Liver (tissue), 9 donors: ENCODE results near the gene CHST13. TPM values are rescaled to one million over a fixed set of nuclear protein-coding genes. Genes with fewer than 3 reads are reported as not detected.

Source experiments
- DNase-seq: peaks from one replicate; pipeline ENCODE4 v3.0.0-alpha.2; 2017; ENCODE audit warnings: low spot score
- H3K27ac ChIP-seq, 2 donors: one replicate each; pipeline ENCODE4 v1.7.0; 2013; ENCODE audit warnings: inconsistent platforms in 2 of 2, low read length in 2 of 2, control low read depth in 1 of 2, low read depth in 1 of 2, mild to moderate bottlenecking in 1 of 2
- H3K27me3 ChIP-seq, 4 donors: one replicate each; pipeline versions ENCODE4 v1.6.1 to v1.7.0; 2013; ENCODE audit warnings: low read length in 3 of 4, inconsistent platforms in 1 of 4, mild to moderate bottlenecking in 1 of 4, moderate library complexity in 1 of 4; ENCODE audit not compliant: control insufficient read depth in 4 of 4, insufficient read depth in 4 of 4
- H3K36me3 ChIP-seq, 4 donors: one replicate each; pipeline versions ENCODE4 v1.6.1 to v1.7.0; 2013; ENCODE audit warnings: low read length in 3 of 4, mild to moderate bottlenecking in 3 of 4, low read depth in 1 of 4, moderate library complexity in 1 of 4; ENCODE audit not compliant: control insufficient read depth in 4 of 4, insufficient read depth in 3 of 4
- H3K4me1 ChIP-seq, 4 donors: one replicate each; pipeline versions ENCODE4 v1.6.1 to v1.7.0; 2013; ENCODE audit warnings: low read length in 3 of 4, mild to moderate bottlenecking in 3 of 4, moderate library complexity in 1 of 4; ENCODE audit not compliant: control insufficient read depth in 4 of 4, insufficient read depth in 4 of 4
- H3K4me3 ChIP-seq, 3 donors: one replicate each; pipeline versions ENCODE4 v1.6.1 to v1.7.0; 2013; ENCODE audit warnings: low read length in 3 of 3, control low read depth in 1 of 3, low read depth in 1 of 3, mild to moderate bottlenecking in 1 of 3
- H3K9ac ChIP-seq, 2 donors: one replicate each; pipeline ENCODE4 v1.7.0; 2013; ENCODE audit warnings: low read length in 2 of 2, mild to moderate bottlenecking in 2 of 2, moderate library complexity in 2 of 2, control low read depth in 1 of 2, low read depth in 1 of 2
- H3K9me3 ChIP-seq, 4 donors: one replicate each; pipeline versions ENCODE4 v1.6.1 to v1.7.0; 2013; ENCODE audit warnings: low read length in 3 of 4; ENCODE audit not compliant: control insufficient read depth in 4 of 4
- EGR1 ChIP-seq, 2 donors: IDR thresholded peaks; 2 replicates each; pipeline ENCODE4 v1.6.1; 2016 to 2018; ENCODE audit warnings: antibody characterized with exemption in 2 of 2, low read depth in 2 of 2
- FOXA1 ChIP-seq: IDR thresholded peaks from 2 replicates; pipeline ENCODE4 v1.6.1; 2016; ENCODE audit warnings: antibody characterized with exemption
- FOXA2 ChIP-seq: IDR thresholded peaks from 2 replicates; pipeline ENCODE4 v1.6.1; 2016; ENCODE audit warnings: antibody characterized with exemption
- GABPA ChIP-seq, 2 donors: IDR thresholded peaks in 1 of 2; conservative IDR thresholded peaks in 1 of 2; 2 replicates each; pipeline ENCODE4 v1.6.1; 2016; ENCODE audit warnings: antibody characterized with exemption in 2 of 2, mild to moderate bottlenecking in 1 of 2, moderate library complexity in 1 of 2
- HNF4G ChIP-seq: IDR thresholded peaks from 2 replicates; pipeline ENCODE4 v1.6.1; 2016; ENCODE audit warnings: antibody characterized with exemption
- JUND ChIP-seq, 2 donors: IDR thresholded peaks; 2 replicates each; pipeline ENCODE4 v1.6.1; 2016; ENCODE audit warnings: antibody characterized with exemption in 2 of 2
- NR2F2 ChIP-seq: IDR thresholded peaks from 2 replicates; pipeline ENCODE4 v1.6.1; 2016; ENCODE audit warnings: antibody characterized with exemption
- RAD21 ChIP-seq, 2 donors: IDR thresholded peaks; 2 replicates each; pipeline ENCODE4 v1.6.1; 2016; ENCODE audit warnings: antibody characterized with exemption in 2 of 2, mild to moderate bottlenecking in 2 of 2
- RXRA ChIP-seq, 2 donors: IDR thresholded peaks; 2 replicates each; pipeline ENCODE4 v1.6.1; 2017 to 2018; ENCODE audit warnings: antibody characterized with exemption in 2 of 2, mild to moderate bottlenecking in 1 of 2
- SP1 ChIP-seq: IDR thresholded peaks from 2 replicates; pipeline ENCODE4 v1.6.1; 2018; ENCODE audit warnings: antibody characterized with exemption, mild to moderate bottlenecking
- TAF1 ChIP-seq: conservative IDR thresholded peaks from 2 replicates; pipeline ENCODE4 v1.6.1; 2016; ENCODE audit warnings: antibody characterized with exemption, mild to moderate bottlenecking
- YY1 ChIP-seq: IDR thresholded peaks from 2 replicates; pipeline ENCODE4 v1.6.1; 2016; ENCODE audit warnings: antibody characterized with exemption, mild to moderate bottlenecking
- WGBS: extraction: QIAGEN DNeasy Blood & Tissue Kit; methylation state at CpG from one replicate; pipeline ENCODE4 v1.1.7; 2013; 5-methylcytosine and 5-hydroxymethylcytosine counted together
- polyA plus RNA-seq, 2 donors: library from polyadenylated mRNA; stranded (reverse) in 1 of 2; unstranded in 1 of 2; fragments of 200-250 nt in 1 of 2; fragments of >200 nt in 1 of 2; fragmentation: Nextera tagmentation in 1 of 2; extraction: Ambion mirVana in 1 of 2; gene quantifications; one replicate each; pipeline versions ENCODE4 v1.2.1 to v1.2.3, GENCODE V29; 2013 to 2015
- total RNA-seq, 2 donors: library from RNA; depleted of rRNA; stranded (reverse); fragments of >200 nt; gene quantifications; one replicate each; pipeline ENCODE4 v1.2.3, GENCODE V29; 2014
- TF ChIP-seq, protein P1 (sequence below): IDR thresholded peaks from 2 replicates; pipeline ENCODE4 v1.6.1; 2016; ENCODE audit warnings: antibody characterized with exemption
- TF ChIP-seq, protein P2 (sequence below): IDR thresholded peaks from 2 replicates; pipeline ENCODE4 v1.6.1; 2016; ENCODE audit warnings: antibody characterized with exemption
- TF ChIP-seq, protein P3 (sequence below): fragments of 150-350 bp; IDR thresholded peaks from 2 replicates; pipeline ENCODE4 v1.5.1; 2017; ENCODE audit warnings: improper control_type of control experiment, low read depth, low read length; ENCODE audit not compliant: missing input control
- TF ChIP-seq, protein P4 (sequence below): IDR thresholded peaks from 2 replicates; pipeline ENCODE4 v1.6.1; 2016; ENCODE audit warnings: antibody characterized with exemption
- TF ChIP-seq, protein P5 (sequence below): IDR thresholded peaks from 2 replicates; pipeline ENCODE4 v1.6.1; 2016; ENCODE audit warnings: antibody characterized with exemption, mild to moderate bottlenecking
- donor health status: healthy.
- donor health status: healthy.
- donor health status: healthy.
- donor health status: healthy.
- donor health status: healthy.

CHST13 gene
- total and polyA plus RNA-seq, 4 donors, result 19.7 to 39.1 (median 25.2) TPM

DNA sequence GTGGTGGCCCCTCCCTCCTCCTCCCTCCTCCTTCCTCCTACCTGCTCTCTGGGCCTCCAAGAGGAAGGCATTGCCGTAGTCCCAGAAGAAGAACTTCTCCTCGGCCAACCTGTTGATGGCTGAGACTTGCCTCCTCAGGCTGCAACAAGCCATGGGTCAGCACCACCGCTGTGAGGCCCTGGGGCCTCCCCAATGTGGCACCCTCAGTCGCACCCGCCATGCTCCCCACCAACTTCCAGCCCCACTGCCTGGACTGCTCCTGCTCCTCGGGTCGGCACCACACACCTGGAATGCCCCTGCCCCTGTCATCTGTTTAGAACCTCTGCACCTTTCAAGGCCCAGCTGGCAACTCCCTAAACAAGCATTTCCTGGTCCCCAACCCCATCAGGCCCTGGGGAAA, 23.9 kb upstream of the CHST13 start:
- TF ChIP-seq RAD21 (IDR thresholded peaks at IDR 0.05) (no peak), NR2F2 (no peak), GABPA (IDR thresholded peaks at IDR 0.05 in 1 of 2, conservative IDR thresholded peaks at IDR 0.05 in 1 of 2) (no peak), HNF4G (no peak), TAF1 (no peak), SP1 (no peak), FOXA1 (no peak), YY1 (no peak), FOXA2 (no peak), JUND (IDR thresholded peaks at IDR 0.05) (no peak), EGR1 (IDR thresholded peaks at IDR 0.05; ENCODE audit: low read depth in 2 of 2) (no peak)
- TF ChIP-seq, protein P1, sequence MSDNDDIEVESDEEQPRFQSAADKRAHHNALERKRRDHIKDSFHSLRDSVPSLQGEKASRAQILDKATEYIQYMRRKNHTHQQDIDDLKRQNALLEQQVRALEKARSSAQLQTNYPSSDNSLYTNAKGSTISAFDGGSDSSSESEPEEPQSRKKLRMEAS, result no peak
- TF ChIP-seq, protein P2, sequence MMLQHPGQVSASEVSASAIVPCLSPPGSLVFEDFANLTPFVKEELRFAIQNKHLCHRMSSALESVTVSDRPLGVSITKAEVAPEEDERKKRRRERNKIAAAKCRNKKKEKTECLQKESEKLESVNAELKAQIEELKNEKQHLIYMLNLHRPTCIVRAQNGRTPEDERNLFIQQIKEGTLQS, result no peak
- TF ChIP-seq, protein P3, sequence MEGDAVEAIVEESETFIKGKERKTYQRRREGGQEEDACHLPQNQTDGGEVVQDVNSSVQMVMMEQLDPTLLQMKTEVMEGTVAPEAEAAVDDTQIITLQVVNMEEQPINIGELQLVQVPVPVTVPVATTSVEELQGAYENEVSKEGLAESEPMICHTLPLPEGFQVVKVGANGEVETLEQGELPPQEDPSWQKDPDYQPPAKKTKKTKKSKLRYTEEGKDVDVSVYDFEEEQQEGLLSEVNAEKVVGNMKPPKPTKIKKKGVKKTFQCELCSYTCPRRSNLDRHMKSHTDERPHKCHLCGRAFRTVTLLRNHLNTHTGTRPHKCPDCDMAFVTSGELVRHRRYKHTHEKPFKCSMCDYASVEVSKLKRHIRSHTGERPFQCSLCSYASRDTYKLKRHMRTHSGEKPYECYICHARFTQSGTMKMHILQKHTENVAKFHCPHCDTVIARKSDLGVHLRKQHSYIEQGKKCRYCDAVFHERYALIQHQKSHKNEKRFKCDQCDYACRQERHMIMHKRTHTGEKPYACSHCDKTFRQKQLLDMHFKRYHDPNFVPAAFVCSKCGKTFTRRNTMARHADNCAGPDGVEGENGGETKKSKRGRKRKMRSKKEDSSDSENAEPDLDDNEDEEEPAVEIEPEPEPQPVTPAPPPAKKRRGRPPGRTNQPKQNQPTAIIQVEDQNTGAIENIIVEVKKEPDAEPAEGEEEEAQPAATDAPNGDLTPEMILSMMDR, result no peak
- TF ChIP-seq, protein P4, sequence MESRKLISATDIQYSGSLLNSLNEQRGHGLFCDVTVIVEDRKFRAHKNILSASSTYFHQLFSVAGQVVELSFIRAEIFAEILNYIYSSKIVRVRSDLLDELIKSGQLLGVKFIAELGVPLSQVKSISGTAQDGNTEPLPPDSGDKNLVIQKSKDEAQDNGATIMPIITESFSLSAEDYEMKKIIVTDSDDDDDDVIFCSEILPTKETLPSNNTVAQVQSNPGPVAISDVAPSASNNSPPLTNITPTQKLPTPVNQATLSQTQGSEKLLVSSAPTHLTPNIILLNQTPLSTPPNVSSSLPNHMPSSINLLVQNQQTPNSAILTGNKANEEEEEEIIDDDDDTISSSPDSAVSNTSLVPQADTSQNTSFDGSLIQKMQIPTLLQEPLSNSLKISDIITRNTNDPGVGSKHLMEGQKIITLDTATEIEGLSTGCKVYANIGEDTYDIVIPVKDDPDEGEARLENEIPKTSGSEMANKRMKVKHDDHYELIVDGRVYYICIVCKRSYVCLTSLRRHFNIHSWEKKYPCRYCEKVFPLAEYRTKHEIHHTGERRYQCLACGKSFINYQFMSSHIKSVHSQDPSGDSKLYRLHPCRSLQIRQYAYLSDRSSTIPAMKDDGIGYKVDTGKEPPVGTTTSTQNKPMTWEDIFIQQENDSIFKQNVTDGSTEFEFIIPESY, result no peak
- TF ChIP-seq, protein P5, sequence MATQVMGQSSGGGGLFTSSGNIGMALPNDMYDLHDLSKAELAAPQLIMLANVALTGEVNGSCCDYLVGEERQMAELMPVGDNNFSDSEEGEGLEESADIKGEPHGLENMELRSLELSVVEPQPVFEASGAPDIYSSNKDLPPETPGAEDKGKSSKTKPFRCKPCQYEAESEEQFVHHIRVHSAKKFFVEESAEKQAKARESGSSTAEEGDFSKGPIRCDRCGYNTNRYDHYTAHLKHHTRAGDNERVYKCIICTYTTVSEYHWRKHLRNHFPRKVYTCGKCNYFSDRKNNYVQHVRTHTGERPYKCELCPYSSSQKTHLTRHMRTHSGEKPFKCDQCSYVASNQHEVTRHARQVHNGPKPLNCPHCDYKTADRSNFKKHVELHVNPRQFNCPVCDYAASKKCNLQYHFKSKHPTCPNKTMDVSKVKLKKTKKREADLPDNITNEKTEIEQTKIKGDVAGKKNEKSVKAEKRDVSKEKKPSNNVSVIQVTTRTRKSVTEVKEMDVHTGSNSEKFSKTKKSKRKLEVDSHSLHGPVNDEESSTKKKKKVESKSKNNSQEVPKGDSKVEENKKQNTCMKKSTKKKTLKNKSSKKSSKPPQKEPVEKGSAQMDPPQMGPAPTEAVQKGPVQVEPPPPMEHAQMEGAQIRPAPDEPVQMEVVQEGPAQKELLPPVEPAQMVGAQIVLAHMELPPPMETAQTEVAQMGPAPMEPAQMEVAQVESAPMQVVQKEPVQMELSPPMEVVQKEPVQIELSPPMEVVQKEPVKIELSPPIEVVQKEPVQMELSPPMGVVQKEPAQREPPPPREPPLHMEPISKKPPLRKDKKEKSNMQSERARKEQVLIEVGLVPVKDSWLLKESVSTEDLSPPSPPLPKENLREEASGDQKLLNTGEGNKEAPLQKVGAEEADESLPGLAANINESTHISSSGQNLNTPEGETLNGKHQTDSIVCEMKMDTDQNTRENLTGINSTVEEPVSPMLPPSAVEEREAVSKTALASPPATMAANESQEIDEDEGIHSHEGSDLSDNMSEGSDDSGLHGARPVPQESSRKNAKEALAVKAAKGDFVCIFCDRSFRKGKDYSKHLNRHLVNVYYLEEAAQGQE, result no peak
- no peak overlapping the region for H3K27ac ChIP-seq
- no peak for DNase-seq
- no peaks in the 10 kb centered on the region for H3K9me3 ChIP-seq
- no peak overlapping the region for H3K9ac ChIP-seq
- H3K4me1 ChIP-seq, result peaks cover 0 to 8% (median 0%) of the 10 kb centered on the region in 4 donors
- no peak overlapping the region for H3K4me3 ChIP-seq
- H3K27me3 ChIP-seq, result no peaks in the 10 kb centered on the region
- WGBS, result 89% methylated on average over 7 of the region's 7 CpGs
- peaks cover 0 to 68% (median 32%) of the 10 kb centered on the region in 4 donors for H3K36me3 ChIP-seq

DNA sequence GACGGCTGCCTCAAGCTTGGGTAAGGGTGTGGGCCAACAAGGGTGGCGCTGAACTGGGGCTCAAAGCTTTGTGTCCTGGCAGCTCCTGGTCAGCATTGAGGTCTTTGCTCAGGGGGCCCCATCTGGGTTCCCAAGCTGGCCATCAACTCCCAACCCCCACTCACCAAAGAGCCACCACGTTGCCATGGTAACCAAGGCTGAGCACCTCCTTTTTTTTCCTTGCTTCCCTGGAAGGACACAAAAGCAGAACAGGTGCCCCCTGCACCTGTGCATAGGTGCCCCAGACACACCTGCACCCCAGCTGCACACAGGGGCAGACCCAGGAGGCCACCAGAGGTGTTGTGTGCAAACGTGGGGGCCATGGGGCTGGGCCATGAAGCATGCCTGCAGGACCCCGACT, 22.9 kb upstream of the CHST13 start:
- no peaks in the 10 kb centered on the region for H3K27me3 ChIP-seq
- no peak overlapping the region for H3K9ac ChIP-seq
- H3K4me1 ChIP-seq, result peaks cover 0 to 8% (median 0%) of the 10 kb centered on the region in 4 donors
- no peak overlapping the region for H3K4me3 ChIP-seq
- TF ChIP-seq FOXA1, result no peak
- no peak for TF ChIP-seq JUND (IDR thresholded peaks at IDR 0.05)
- no peak for TF ChIP-seq RXRA (IDR thresholded peaks at IDR 0.05)
- no peak for TF ChIP-seq SP1
- no peak for TF ChIP-seq TAF1
- TF ChIP-seq, protein P3, result no peak
- no peak for TF ChIP-seq GABPA (IDR thresholded peaks at IDR 0.05 in 1 of 2, conservative IDR thresholded peaks at IDR 0.05 in 1 of 2)
- TF ChIP-seq NR2F2, result no peak
- no peak for TF ChIP-seq EGR1 (IDR thresholded peaks at IDR 0.05; ENCODE audit: low read depth in 2 of 2)
- WGBS, result 86% methylated on average over 5 of the region's 5 CpGs
- H3K27ac ChIP-seq, result no peak overlapping the region
- H3K9me3 ChIP-seq, result no peaks in the 10 kb centered on the region
- DNase-seq, result no peak
- H3K36me3 ChIP-seq, result peaks cover 0 to 63% (median 30%) of the 10 kb centered on the region in 4 donors
